Keratinocyte (primary cell): ENCODE measurements around the gene TESK1.

ENCODE experiments used
- EZH2 ChIP-seq: IDR thresholded peaks from one replicate; pipeline ENCODE4 v1.6.1; 2012; ENCODE audit warnings: inconsistent platforms, mild to moderate bottlenecking, low read length, moderate library complexity
- TF ChIP-seq, protein P1 (sequence below), 3 experiments: IDR thresholded peaks in 1 of 3; conservative IDR thresholded peaks in 1 of 3; optimal IDR thresholded peaks in 1 of 3; 2 replicates in 2 of 3; 3 replicates in 1 of 3; pipeline versions ENCODE3 to v1.5.1; 2011; ENCODE audit warnings: low read length in 3 of 3, mild to moderate bottlenecking in 3 of 3, moderate library complexity in 2 of 3, control low read depth in 1 of 3, inconsistent platforms in 1 of 3; ENCODE audit not compliant: insufficient read depth in 2 of 3; ENCODE audit errors: extremely low read depth in 1 of 3

DNA sequence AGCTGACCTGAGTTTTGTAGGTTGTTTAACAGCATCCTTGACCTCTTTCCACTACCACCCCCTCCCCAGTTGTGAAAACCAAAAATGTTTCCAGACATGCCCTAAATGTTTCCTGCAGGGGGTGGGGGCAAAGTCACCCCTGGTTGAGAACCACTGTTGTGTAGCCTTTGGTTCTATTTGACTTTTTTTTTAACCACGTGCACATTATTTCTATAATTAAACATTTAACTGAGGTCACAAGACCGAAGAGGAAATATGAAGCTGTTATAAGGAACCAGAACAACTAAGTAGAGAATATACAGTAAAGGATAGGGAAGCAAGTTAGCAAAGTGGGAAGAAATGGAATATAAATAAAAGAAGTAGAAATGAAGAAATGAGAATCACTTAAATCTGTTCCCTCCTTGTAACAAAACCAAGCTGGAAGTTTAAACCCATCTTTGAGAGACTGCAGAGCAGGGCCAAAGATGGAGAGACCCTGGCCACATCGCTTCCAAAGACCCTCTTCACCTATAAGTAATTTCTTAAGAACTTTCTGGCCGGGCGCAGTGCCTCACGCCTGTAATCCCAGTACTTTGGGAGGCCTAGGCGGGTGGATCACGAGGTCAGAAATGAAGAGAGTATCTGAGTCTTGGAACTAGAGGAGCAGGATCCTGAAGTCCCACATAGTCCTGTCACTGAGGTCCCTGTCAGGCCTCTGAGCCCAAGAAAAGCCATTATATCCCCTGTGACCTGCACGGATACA, 31.2 kb downstream of the TESK1 start:
- TF ChIP-seq, protein P1, sequence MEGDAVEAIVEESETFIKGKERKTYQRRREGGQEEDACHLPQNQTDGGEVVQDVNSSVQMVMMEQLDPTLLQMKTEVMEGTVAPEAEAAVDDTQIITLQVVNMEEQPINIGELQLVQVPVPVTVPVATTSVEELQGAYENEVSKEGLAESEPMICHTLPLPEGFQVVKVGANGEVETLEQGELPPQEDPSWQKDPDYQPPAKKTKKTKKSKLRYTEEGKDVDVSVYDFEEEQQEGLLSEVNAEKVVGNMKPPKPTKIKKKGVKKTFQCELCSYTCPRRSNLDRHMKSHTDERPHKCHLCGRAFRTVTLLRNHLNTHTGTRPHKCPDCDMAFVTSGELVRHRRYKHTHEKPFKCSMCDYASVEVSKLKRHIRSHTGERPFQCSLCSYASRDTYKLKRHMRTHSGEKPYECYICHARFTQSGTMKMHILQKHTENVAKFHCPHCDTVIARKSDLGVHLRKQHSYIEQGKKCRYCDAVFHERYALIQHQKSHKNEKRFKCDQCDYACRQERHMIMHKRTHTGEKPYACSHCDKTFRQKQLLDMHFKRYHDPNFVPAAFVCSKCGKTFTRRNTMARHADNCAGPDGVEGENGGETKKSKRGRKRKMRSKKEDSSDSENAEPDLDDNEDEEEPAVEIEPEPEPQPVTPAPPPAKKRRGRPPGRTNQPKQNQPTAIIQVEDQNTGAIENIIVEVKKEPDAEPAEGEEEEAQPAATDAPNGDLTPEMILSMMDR (optimal IDR thresholded peaks at IDR 0.05 in 1 of 3, IDR thresholded peaks at IDR 0.05 in 1 of 3, conservative IDR thresholded peaks at IDR 0.05 in 1 of 3; ENCODE audit: extremely low read depth in 1 of 3, insufficient read depth in 2 of 3, low read length in 3 of 3), result no peak
- no peak for TF ChIP-seq EZH2
